SJSA1 (cell line): ENCODE results near the gene GRIN1. TPM values are rescaled to one million over a fixed set of nuclear protein-coding genes. Genes with fewer than 3 reads are reported as not detected.
A peak's percentile ranks its signal among the peaks of the same experiment; 100 is the strongest.

Experiments used
- DNase-seq, 2 experiments: peaks; one replicate each; pipeline ENCODE4 v3.0.0-alpha.2; 2015 to 2020; ENCODE audit warnings: low spot score in 2 of 2, low read depth in 1 of 2
- H3K27ac ChIP-seq: fragments of 250-450 bp; sonication (Bioruptor Pico); 2 replicates; pipeline ENCODE4 v1.5.1; 2020; ENCODE audit warnings: mild to moderate bottlenecking, moderate library complexity
- H3K27me3 ChIP-seq: fragments of 250-450 bp; sonication (Bioruptor Pico); replicated peaks from 2 replicates; pipeline ENCODE4 v1.5.1; 2020; ENCODE audit warnings: mild to moderate bottlenecking, moderate library complexity
- H3K36me3 ChIP-seq: fragments of 250-450 bp; sonication (Bioruptor Pico); 2 replicates; pipeline ENCODE4 v1.5.1; 2020; ENCODE audit warnings: mild to moderate bottlenecking
- H3K4me1 ChIP-seq: fragments of 250-450 bp; sonication (Bioruptor Pico); replicated peaks from 2 replicates; pipeline ENCODE4 v1.6.1; 2021; ENCODE audit warnings: mild to moderate bottlenecking
- H3K4me3 ChIP-seq: fragments of 250-450 bp; sonication (Bioruptor Pico); 2 replicates; pipeline ENCODE4 v1.5.1; 2020; ENCODE audit warnings: mild to moderate bottlenecking
- H3K9me3 ChIP-seq: fragments of 250-450 bp; sonication (Bioruptor Pico); replicated peaks from 2 replicates; pipeline ENCODE4 v1.5.1; 2020; ENCODE audit warnings: mild to moderate bottlenecking
- total RNA-seq: library from RNA; depleted of rRNA; stranded (reverse); fragments of >200 nt; shearing (Covaris generic); gene quantifications from 2 replicates; pipeline ENCODE4 v1.2.3, GENCODE V29; 2014

Gene GRIN1
- total RNA-seq, 1 experiment from 2014 or later, result not detected

DNA sequence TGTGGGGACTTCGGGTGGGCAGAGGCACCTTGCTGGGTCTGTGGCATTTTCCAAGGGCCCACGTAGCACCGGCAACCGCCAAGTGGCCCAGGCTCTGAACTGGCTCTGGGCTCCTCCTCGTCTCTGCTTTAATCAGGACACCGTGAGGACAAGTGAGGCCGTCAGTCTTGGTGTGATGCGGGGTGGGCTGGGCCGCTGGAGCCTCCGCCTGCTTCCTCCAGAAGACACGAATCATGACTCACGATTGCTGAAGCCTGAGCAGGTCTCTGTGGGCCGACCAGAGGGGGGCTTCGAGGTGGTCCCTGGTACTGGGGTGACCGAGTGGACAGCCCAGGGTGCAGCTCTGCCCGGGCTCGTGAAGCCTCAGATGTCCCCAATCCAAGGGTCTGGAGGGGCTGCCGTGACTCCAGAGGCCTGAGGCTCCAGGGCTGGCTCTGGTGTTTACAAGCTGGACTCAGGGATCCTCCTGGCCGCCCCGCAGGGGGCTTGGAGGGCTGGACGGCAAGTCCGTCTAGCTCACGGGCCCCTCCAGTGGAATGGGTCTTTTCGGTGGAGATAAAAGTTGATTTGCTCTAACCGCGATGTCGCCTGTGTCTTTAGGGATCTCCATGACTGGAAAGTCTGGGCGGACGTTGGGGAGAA is 30.2 kb upstream of the GRIN1 start:
- no peaks in the 10 kb centered on the region for H3K27me3 ChIP-seq
- H3K27ac ChIP-seq, result no peak overlapping the region

DNA sequence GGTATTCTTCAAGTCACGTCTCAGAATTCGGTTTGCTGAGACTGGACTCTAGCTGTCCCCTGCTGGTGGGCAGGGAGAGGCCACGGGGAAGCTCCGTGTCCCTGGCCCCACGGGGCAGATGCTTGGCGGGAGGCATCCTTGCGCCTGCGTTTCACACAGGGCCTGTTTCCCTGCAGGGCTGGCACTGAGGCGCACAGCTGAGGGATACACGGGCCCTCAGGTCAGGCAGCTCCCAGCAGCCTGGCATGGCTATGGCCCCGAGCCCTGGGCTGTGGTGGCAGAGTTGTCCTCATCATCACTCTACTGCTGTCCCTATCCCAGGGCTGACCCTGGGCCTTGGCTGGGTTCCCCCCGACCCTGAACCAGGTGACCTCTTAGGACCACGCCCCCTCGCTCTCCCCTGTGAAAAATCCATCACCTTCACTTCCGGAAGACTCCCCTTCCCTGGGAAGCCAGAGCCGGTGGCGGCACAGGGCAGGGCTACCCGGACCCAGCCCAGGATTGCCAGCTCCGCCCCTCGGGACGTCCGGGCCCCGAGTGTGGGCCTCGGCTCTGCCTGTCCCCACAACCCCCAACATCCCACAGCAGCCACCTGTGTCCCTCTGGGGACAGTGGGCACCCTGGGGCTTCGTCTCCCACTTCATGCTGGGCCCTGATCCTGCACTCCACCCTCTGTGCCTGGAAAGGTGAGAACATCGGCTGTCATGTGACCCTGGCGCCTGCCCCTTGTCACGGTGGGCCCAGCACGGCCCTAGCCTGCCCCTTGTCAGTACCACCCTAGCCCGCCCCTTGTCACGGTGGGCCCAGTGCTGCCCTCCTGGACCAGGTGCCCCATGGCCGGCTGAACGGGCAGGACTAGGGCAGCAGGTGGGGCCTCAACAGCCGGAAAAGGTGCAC is 29.5 kb upstream of the GRIN1 start:
- no peak overlapping the region for H3K4me3 ChIP-seq

More for the DNA sequence above, 30.2 kb upstream of the GRIN1 start:
- no peak overlapping the region for H3K4me3 ChIP-seq
- no peaks in the 10 kb centered on the region for H3K4me1 ChIP-seq
- peaks cover 27% of the 10 kb centered on the region for H3K36me3 ChIP-seq
- DNase-seq, result no peak
- H3K9me3 ChIP-seq, result no peaks in the 10 kb centered on the region

DNA sequence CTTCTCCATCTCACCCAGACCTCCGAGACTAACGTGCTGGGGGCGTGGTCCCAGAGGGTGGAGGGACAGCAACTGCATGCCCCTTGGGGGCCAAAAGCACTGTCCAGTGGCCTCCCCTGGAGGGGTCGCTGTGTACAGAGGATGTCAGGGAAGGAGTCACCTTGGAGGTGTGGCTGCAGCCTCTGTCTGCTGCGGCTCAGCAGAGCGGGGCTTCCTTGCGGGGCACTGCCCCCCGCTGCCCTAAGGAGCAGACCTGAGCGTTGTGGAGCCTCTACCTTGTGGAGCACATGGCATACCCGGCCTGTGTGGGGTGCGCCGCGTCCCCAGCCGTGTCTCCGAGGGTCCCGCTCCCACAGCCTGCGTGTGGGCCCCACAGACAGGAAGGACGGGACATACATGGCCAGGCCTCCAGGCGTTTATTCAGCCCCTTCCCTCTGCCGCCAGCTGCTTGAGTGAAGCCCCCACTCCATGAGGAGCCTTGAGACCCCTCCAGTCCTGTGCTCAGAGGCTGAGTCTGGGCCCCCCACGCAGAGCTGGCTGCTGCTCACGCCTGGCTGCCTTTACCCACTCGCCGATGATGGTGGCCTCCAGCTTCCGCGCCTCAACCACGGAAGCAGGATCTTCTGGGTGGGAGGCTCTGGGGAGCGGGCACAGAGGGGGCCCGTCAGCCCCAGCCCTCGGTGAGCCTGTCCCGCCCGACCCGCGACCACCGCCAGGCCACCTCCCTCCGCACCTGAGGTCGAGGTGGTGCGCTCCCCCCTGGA is 28.6 kb upstream of the GRIN1 start:
- Histone ChIP-seq H3K27ac (no peak overlapping the region), H3K27me3 (peaks cover 10% of the 10 kb centered on the region), H3K4me3 (no peak overlapping the region), H3K36me3 (peaks cover 27% of the 10 kb centered on the region), H3K9me3 (no peaks in the 10 kb centered on the region), H3K4me1 (peaks cover 6% of the 10 kb centered on the region)
- no peak for DNase-seq

More for the DNA sequence above, 29.5 kb upstream of the GRIN1 start:
- Histone ChIP-seq H3K4me1 (peaks cover 1% of the 10 kb centered on the region), H3K27me3 (peaks cover 1% of the 10 kb centered on the region), H3K9me3 (no peaks in the 10 kb centered on the region), H3K36me3 (peaks cover 27% of the 10 kb centered on the region), H3K27ac (no peak overlapping the region)
- no peak for DNase-seq

DNA sequence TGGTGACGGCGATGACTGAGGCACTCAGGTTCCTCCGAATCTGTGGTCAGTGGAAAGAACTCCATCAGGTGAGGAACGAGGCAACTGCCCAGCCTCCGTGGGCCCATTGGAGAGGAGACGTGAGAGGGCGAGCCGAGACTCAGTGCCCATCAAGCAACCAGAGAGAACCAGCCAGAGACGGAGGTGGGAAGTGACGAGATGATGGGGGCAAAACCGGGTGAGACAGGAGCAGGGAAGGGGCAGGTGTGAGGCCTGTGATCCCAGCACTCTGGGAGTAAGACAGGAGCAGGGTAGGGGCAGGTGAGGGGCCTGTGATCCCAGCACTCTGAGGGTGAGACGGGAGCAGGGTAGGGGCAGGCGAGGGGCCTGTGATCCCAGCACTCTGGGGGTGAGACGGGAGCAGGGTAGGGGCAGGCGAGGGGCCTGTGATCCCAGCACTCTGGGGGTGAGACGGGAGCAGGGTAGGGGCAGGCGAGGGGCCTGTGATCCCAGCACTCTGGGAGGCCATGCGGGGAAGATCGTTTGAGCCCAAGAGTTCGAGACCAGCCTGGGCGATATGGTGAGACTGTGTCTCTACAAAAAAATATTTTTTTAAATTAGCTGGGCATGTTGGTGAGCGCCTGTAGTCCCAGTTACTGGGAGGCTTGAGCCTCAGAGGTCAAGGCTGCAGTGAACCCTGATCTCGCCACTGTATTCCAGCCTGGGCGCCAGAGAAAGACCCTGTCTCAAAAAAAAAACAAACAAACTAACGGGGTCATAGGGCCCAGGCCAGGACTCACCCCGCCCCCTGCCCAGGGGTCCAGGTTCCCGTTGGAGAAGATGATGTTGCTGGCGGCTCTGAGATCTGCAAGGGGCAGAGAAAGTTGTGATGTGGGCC is 27.8 kb upstream of the GRIN1 start:
- Histone ChIP-seq H3K27ac (no peak overlapping the region), H3K9me3 (no peaks in the 10 kb centered on the region), H3K4me3 (no peak overlapping the region), H3K4me1 (peaks cover 6% of the 10 kb centered on the region), H3K36me3 (peaks cover 23% of the 10 kb centered on the region), H3K27me3 (peaks cover 11% of the 10 kb centered on the region)
- no peak for DNase-seq

DNA sequence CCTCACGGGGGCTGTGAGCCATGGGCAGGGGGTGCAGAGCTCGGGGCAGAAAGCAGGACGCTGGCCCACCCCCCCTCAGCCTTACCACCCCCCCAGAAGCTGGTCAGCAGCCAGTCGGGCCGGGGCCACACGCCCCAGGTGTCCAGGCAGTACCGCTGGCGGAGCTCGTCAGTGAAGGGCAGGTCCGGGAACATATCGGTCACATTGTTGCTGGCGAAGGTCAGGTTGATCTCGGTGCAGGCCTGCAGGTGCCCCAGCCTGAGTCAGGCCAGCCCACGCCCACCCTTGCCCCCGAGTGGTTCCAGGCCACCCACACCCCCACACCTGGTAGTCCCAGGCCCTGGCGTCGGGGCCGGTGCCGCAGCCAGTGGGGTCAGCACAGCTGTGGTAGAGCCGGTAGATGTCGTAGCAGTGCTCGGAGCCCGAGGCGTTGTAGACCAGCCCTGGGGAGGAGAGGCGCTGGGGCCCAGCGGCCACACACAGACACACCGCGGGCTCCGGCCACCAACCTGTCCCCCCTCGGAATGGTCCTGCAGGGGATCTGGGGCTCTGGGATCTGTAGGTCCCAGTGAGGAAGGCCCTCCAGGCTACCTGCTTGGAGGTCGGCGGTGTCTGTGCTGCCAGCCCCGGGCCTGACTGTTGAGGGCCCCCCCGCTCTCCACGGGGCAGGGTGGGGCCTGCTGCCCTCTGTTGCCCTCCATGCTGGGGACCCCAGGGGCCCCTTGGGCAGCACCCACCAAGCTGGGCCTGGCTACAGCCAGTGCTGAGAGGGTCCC is 27.0 kb upstream of the GRIN1 start:
- peaks cover 18% of the 10 kb centered on the region for H3K36me3 ChIP-seq
- no peak for DNase-seq
- H3K9me3 ChIP-seq, result no peaks in the 10 kb centered on the region
- H3K4me1 ChIP-seq, result peaks cover 6% of the 10 kb centered on the region
- H3K4me3 ChIP-seq, result no peak overlapping the region
- peaks cover 11% of the 10 kb centered on the region for H3K27me3 ChIP-seq
- no peak overlapping the region for H3K27ac ChIP-seq

DNA sequence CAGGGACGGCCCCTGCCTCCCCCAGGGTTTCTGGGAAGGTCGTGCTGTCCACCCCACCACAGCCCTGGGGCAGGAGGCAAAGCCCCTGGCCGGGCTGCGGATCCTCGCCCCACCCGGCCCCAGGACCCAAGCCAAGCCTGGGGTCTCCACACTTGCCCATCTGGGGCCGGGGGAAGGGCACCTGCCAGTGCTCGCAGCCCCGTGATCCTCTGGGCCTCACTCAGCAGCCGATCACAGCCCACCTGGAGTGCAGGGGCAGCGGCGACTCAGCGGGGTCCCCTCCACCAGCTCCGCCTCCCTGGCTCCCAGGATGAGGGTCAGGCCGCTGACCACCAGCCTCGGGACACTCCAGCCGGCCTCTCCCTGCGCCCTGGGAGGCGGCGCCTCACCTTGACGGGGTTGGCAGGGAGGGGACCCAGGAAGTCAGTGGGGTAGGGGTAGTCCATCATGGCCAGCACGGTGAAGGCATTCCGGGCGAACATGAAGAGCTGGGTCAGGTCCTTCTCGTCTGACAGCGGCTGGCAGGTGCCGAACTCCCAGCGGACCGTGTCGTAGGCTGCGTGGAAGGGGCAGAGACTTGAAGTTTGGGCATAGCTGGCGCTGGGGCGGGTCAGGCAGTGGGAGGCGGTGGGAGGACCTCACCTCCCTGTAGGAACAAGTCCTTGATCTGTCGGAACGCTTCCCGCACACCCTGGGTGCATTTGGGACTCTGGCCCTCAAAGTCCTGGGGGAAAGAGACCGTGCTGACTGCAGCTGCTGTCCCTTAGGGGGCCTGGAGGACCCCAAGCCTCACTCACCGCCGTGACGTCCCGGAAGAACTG is 26.2 kb upstream of the GRIN1 start:
- no peak for DNase-seq
- H3K4me1 ChIP-seq, result peaks cover 6% of the 10 kb centered on the region
- peaks cover 11% of the 10 kb centered on the region for H3K27me3 ChIP-seq
- peaks cover 13% of the 10 kb centered on the region; the same call in 1 of the 2 replicates for H3K36me3 ChIP-seq
- H3K9me3 ChIP-seq, result no peaks in the 10 kb centered on the region
- H3K4me3 ChIP-seq, result no peak overlapping the region
- H3K27ac ChIP-seq, result no peak overlapping the region

DNA sequence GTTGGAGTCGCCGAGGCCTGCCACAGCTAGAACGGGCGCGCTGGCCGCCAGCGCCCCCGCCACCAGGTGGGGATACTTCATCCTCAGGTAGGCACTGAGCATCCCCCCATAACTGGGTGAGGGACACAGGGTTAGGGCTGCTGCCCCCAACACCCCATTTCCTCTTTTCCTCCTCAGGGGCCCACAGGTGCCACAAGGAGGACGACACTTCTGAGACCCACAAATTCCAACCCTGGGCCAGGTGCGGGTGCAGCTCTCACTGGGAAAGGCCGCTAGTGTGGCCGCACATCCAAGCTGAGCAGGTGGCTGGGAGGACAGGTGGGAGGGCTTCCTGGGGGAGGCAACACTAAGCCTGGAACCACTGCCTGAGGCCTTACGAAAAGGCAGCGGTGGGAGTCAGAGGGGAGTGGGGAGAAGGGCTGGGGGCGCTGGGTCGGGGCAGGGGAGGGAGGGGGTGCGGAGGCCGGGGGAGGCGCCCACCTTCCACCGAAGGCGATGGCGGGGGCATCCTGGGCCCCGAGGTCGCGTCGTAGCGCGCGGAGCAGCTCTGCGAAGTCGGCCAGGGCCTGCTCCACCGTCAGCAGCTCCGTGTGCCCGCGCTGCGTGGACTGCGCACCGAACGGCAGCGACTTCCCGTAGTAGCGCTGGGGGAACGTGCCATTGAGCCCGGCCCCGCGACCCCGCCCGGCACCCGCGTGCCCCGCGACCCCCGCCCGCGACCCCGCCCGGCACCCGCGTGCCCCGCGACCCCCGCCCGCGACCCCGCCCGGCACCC is 25.4 kb upstream of the GRIN1 start:
- Histone ChIP-seq H3K27ac (no peak overlapping the region), H3K27me3 (peaks cover 11% of the 10 kb centered on the region), H3K4me3 (no peak overlapping the region), H3K9me3 (no peaks in the 10 kb centered on the region), H3K36me3 (peaks cover 11% of the 10 kb centered on the region; the same call in 1 of the 2 replicates), H3K4me1 (peaks cover 6% of the 10 kb centered on the region)
- DNase-seq, result no peak

DNA sequence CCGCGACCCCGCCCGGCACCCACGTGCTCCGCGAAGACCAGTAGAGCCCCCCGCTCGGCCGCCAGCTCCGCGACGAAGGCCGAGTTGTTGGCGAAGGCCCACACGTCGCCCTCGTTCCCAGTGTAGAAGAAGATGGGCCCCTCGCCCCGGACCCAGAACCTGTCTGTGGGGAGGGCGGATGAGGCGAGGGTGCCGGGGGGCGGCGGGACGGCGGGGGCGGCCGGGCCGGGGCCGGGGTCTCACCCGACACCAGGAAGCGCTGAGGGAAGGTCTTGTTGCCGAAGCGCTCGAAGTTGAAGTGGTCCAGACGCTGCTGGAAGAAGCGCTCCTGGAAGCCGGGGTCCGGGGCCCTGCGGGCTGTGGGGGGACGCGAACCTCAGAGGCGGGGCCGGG is 24.7 kb upstream of the GRIN1 start:
- no peaks in the 10 kb centered on the region for H3K9me3 ChIP-seq
- H3K4me1 ChIP-seq, result peaks cover 6% of the 10 kb centered on the region
- H3K36me3 ChIP-seq, result peaks cover 8% of the 10 kb centered on the region; the same call in 1 of the 2 replicates
- peak overlapping the region; percentile 43 for H3K4me3 ChIP-seq
- no peak for DNase-seq
- no peak overlapping the region for H3K27ac ChIP-seq
- peaks cover 11% of the 10 kb centered on the region for H3K27me3 ChIP-seq

DNA sequence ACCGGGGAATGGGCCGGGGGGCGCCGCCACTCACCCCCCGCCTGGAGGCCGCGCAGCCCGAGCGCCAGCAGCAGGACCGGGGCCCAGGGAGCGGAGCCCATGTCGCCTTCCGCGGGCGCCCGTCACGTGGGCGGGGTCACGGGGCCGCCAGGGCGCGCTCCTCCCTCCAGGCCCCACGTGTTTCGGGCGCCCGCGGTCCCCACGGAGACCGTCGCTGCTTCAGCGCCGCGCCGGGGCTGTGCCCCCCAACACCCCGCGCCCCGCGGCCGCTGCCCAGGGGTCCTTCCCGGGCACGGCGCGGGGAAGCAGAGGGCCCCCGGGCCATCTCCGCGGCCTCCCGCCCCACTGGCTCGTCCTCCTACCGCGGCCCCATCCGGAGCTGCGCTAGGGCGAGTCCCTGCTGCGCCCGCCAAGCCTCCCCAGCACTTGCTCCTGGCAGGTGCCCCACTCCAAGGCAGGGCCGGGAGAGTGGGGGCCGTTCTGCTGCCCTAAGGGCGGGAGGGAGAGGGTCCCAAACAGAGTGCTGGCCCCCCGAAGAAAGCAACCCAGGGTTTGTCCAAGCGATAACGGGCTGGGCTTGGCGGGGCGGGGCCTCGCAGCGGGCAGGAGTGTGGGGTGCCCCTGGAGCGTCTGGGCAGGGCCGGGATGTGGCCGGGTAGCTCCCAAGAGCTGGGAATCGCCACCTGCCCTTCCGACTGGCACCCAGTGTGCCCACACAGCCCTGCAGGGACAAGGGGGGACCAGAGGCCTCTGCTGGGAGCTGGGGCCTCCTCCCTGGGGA is 24.2 kb upstream of the GRIN1 start, which contains the start of gene DPP7:
TSS of gene DPP7 (minus strand) at position 121 of the 781 bp plus-strand sequence. CDS start at position 101, 20 bp downstream.
- DNase-seq, result no peak
- H3K36me3 ChIP-seq, result peaks cover 2% of the 10 kb centered on the region; the same call in 1 of the 2 replicates
- peaks cover 6% of the 10 kb centered on the region for H3K4me1 ChIP-seq
- H3K9me3 ChIP-seq, result no peaks in the 10 kb centered on the region
- no peak within 1 kb of the TSS for H3K27ac ChIP-seq
- H3K27me3 ChIP-seq, result peaks cover 11% of the 10 kb centered on the region
- peak within 1 kb of the TSS; percentile 43 for H3K4me3 ChIP-seq

DNA sequence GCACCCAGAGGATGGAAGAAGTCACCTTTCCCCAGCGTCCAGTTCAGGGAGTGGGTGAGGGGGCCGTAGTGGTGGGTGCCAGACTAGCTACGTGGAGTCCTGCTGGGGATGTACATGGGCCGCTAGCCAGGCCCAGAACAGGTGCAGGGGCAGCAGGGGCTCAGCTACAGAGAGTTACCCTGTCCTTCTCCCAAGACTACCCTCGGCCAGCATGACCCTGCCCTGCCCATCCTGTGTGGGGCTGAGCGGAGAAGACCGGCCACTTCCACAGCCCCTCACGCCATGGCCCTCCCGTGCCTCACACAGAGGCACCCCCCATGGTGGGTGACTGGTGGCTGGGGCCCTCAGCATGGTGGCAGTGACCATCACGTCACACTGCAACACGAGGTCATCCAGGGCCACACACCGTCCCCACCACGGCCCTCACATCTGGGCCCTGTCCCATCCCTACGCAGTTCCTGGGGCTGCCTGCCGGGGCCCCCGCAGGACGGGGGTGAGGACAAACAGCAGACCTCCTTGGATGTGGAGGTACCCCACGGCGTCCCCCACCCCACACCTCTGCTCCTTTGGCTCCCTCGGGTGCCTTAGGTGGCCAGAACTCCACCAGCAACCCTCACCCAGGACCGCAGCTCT is 23.4 kb upstream of the GRIN1 start:
- Histone ChIP-seq H3K27ac (no peak overlapping the region), H3K9me3 (no peaks in the 10 kb centered on the region), H3K27me3 (peaks cover 11% of the 10 kb centered on the region), H3K4me3 (no peak overlapping the region), H3K36me3 (no peaks in the 10 kb centered on the region), H3K4me1 (peaks cover 6% of the 10 kb centered on the region)
- DNase-seq, result no peak
